Occipital lobe (tissue), 2 donors: ENCODE results near the gene MAP3K20. TPM values are rescaled to one million over a fixed set of nuclear protein-coding genes. Genes with fewer than 3 reads are reported as not detected.

Source experiments
- DNase-seq: peaks from one replicate; lab custom pipeline; 2025; lab: John Stamatoyannopoulos, UW
- total RNA-seq: library from RNA; depleted of rRNA; stranded (reverse); fragments of >200 nt; gene quantifications from one replicate; pipeline ENCODE4 v1.2.3, GENCODE V29; 2014

Gene MAP3K20
- total RNA-seq, 1 donor from 2014 or later: 14.2 TPM

DNA sequence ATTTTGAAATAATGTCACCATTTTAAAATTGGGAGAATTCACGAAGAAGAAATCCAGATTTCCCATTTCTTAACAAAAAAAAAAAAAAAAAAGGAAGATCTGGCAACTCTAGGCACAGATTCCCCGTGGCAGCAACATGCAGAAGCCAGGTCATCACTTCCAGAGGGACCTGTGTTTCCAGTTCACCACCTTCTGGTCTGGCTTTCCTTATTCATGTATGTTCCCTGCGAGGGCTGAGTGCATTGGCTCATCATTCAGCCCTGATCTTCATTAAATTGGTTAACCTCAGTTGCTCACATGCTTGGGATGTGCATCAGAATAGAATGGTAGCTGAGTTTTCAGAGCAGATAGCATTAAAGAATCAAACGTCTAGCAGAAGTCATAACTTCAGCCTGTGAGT lies 25.0 kb upstream of the MAP3K20 start:
- no peak for DNase-seq

DNA sequence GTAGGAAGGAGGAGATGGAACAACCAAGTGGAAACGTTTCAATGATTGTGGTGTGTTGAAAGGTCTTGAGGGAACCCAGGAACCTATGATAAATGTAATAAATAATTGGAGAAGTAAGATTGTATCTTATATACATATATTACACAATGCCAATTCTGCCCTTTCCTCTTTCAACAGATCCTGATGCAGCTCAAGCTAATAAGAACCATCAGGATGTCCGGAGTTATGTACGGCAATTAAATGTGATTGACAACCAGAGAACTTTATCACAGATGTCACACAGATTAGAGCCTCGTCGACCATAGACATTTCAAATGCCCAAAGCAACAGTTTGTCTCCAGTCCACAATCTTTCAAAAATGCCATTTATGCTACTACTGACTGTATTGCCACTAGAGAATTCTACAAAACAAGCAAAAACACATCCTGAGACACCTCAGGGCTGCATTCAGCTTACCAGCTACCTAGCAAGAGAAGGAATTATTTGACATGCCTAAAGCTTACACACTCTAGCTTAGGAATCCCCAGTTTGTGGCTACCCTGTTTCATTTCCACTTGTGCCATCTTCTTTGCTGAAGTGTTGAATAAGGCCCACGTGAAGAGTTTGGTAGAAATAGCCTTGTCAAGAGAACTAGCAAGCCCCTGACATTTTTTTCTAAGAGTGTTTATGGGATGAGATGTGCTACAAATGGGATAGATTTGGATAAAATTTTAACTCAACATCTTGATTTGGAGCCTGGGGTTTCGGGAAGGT lies 24.0 kb upstream of the MAP3K20 start:
- DNase-seq: no peak

DNA sequence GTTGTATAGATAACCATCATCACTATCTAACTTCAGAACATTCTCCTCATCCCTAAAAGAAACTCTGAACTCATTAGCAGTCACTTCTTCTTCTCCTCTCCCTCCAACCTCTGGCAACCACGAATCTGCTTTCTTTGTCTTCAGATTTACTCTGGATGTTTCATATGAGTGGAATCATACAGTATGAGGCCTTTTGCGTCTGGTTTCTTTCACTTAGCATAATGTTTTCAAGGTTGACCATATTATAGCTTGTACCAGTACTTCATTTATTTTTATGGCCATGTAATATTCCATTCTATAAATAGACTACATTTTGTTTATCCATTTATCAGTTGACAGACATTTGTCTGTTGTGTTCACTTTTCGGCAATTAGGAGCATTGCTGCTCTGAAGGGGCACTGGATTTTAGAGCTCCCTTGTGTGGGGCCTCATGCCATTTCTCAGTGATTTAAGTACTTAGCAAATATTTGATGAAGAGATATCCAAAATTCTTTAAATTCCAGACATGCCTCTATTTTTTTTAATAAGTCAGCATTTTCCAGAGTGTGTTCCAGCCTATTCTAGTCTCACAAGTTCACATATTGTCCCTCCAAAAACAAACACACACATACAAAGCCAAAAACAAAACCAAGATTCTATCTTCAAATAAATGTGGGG lies 22.5 kb upstream of the MAP3K20 start:
- DNase-seq: no peak

DNA sequence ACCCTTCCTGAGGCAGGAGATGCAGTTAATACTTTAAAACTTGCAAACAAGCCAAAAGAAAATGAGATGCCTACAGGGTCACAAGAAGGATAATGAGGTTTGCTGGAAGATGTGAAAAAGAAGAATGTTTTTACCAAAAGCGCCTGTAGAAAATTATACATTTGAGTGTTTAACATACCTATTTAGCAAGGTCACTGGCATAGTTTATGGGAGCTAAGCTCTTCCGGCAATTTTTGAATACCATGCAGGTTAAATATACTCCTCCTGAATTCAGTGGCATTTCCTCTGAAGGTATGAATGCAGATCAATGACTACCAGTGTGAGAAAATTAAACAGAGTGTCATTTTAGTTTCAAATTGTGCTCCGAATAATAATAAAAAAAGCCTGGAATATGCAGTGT lies 21.2 kb upstream of the MAP3K20 start:
- no peak for DNase-seq

DNA sequence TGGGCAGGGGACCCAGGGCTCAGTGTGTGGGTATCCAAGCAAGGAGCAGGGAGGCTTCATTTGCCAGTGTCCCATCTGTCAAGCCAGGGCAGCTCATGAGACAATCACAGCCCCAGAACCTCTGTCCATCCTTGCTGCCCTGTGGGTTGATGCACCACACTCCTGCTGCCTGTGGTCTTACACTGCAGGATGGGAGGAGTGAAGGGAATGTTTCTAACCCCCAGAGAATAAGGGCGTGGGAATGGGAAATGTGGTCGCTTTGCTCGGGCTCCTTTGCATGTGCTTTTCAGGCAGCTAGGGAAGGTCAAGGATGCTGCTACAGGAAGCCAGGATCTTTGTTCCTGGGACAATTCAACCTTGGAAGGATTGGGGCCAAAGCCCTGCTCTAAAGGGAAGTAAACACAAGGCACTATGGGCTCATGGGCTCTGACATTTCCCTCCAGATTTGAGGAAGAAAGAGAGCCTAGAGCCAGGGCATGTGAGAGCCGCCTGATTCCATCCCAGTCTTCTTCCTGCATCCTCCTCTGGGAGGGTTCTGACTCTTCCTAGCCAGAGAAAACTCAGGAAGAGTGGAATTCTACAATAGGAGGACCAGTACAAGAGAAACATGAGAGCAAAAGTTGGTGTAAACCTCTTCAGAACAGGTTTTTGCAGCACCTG lies 18.8 kb upstream of the MAP3K20 start:
- no peak for DNase-seq

DNA sequence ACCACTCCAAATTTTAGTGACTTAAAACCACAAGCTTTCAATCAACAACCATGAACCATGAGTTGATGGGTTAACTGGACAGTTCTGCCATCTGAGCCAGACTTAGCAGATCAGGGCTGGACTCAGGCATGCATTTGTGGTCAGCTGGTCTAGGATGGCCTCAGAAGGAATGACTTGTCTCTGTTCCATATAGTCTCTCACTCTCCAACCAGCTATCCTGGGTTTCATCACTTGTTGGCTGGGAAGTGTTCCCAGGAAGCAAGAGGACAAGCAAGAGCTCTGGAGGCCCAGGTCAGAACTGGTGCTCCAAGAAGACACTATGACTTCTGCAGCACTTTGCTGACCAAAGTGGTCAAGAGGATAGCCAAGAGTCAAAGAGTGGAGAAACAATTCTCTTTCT lies 17.5 kb upstream of the MAP3K20 start:
- no peak for DNase-seq

DNA sequence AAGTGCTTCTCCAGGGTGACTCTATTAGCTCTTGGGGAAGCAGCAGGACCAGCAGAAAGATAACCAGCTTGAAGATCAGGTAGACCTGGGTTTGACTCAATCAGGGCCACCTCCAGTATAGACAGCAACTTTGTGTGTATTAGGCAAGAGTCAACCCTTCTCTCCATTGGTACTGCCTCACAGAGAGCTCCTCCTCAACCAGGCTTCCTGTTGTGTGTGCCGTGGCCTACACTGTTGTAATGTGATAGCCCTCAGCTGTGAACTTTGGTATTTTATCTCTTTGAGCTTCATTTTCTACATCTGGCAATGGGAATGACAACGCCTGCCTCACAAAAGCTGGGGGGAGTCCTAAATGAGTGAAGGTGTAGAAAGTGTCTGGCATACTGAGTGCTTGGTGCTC lies 17.0 kb upstream of the MAP3K20 start:
- no peak for DNase-seq

DNA sequence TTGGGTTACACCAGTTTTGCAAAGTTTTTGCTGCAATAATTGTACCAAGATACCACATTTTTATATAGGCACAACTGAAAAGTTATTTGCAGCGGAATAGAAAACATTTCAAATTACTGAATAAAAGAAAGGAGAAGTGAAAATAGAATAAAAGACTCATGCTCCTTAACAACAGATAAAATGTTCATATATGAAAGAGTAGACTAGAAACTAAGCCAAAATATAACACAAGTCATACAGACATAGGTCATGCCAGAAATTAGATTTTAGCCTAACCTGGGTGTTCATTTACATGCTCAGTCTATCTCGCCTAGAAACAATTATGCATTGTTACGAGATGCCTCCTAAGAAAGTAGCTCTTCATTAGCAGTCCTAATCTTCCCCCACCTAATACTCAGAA lies 16.4 kb upstream of the MAP3K20 start:
- no peak for DNase-seq

DNA sequence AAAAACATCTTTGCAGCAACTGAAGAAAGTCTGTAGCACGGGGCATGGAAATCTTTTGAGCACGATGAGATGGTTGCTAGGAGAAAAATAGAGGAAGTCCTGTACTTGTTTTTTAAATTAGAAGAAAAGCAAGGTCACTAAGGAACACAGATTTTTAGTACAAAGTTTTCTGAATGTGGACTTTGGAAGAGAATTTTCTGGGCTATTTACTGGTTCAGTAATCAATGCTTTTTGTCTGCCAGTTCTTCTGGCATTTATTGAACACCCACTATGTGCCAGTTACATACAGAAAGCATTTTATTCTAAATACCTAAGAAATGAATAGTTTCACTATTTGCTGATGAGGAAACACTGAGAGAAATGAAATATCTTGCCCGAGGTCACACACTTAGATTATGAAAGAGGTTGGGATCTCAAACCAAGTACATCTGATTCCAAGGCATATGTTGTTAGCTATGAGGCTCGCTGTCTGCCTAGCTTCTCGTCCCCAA lies 15.6 kb upstream of the MAP3K20 start:
- DNase-seq: no peak

DNA sequence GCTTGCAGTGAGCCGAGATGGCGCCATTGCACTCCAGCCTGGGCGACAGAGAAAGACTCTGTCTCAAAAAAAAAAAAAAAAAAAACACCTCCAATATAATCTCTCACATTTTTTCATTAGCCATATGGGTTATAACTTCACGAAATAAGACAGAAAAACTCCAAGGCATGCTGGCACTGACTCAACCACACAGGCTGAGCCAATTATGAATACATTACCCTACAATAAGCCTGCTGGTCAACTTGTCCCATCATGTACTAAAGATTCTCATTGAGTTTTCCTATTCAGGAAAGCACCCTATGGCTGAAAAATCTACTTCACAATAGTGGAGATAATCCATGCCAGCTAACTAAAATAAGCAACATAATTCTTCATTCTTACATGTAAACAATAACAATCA lies 12.8 kb upstream of the MAP3K20 start:
- no peak for DNase-seq

DNA sequence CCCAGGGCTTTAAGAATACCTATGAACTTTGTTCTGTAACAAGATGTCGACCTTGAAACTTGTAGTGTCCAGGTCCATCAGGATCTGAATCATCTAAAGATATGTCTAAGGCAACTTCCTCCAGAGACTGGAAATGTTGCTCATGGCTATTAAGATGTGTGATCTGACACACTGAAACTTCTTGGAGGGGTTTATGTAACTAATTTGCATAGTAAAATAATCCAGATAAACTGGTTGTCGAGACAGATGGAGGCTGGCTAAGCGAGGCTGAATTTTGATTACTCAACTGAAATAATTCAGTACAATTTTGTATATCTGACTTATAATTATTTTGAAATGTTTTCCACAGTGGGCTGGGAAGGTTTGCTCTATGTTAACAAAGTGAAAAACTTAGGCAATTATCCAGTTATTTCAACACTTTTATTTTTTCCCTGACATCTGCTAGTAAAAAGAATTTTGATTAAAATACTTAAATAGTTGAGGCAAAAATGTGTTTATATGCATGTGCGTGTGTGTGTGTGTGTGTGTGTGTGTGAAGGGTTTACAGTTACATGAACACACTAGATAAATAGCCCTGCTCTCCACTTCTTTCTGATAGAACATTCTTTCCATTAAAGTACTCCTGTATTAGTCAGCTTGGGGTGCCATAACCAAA lies 11.4 kb upstream of the MAP3K20 start:
- DNase-seq: no peak

DNA sequence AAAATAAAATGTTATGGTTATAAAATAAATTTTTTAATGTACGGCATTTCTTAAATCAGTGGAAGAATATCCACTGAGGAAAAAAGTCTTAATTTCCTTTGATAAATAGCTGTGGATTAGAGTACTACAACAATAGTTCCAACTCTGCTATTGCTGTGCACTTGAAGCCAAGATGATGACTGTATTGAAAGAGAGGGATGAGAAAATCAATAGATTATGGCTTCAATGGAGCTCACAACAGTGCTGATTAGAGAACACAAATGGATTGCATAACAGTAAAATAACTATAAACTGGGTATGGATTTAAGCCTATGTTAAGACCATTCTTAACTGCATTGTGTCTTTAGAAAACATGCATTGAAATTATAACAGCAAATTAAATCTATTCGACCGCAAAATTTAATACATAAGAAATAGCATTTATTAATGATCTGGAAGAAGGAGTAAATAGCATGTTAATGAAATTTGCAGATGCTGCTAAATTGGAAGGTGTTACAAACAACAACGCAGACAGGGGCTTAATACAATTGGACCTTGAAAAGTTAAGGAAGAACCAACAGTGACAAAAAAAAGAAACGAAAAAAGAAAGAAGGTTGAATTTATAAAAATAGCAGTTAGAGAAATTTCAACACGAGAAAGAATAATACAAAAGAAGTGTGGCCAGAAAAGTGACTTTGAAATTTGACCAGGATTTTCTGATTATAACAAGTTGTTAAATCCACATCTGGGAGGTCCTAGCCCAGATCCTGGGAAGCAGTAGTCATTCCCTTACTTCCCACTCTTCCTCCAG lies 8.6 kb upstream of the MAP3K20 start:
- DNase-seq: no peak

DNA sequence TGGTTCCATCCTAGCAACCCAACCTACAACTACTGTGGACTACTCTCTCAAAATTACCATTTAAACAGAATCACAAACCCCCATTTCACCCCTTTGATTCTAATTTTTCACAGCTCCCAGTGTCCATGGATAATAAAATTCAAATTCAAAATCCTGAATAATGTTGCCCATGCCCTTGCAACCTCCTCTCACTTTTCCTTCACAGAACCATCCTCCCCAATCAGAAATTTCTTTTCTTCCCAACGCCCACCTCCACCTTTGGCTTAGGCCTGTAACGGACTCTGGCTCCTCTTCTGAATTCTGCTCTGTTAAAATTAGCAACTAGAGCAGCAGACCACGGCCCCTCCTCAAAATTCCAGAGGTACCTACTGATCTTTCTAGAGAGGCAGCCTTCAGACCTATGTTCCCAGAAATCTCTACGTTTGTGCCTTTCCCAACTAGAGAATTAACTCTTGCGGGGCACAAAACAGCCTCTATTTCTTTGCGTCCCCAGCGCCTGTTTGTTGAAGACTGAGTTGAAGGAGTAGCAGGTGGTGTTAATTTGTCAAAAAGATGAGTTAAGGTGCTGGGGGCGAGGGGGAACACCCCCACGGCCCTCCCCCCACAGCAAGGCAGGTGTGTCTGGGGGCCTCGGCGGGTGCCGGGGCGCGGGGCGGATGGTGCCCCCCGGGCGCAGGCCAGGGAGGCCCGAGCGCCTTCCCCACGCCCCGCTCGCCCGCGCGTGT lies 428 bp upstream of the MAP3K20 start:
- DNase-seq: no peak

DNA sequence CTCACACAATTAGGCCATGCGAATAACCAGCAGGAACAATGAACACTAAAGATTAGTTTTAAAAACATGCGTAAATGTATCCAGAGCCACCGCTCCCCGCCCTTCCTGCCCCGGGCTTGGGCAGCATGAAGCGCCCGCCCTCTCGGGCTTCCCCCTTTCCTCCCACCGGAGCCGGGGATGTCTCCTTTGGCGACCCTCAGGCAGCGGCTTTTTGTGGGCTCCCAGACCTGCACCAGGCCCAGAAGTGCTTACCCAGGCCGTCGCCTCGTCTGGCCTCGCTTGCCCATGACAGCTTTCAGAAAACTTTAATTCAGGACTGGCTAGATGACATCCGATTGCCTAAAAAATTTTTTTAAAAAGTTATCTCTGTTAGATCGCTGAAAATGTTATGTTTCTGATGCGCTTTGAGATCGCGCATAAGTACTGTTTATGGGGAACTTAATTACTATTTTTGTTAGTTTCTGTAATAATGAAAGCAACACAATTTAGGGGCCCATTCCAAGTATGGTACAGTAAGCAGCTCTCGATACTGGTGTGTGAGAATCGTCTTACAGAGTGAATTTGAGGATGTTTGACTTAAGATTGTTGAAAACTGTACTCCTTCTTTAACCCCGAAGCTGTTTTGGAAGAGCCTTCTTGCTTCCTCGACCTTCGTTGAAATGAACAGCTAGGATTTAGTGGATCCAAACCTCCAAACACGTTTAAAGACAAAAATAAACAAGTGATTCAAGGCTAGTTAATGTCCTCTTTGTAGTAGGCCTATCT lies 1.1 kb downstream of the MAP3K20 start:
- no peak for DNase-seq

DNA sequence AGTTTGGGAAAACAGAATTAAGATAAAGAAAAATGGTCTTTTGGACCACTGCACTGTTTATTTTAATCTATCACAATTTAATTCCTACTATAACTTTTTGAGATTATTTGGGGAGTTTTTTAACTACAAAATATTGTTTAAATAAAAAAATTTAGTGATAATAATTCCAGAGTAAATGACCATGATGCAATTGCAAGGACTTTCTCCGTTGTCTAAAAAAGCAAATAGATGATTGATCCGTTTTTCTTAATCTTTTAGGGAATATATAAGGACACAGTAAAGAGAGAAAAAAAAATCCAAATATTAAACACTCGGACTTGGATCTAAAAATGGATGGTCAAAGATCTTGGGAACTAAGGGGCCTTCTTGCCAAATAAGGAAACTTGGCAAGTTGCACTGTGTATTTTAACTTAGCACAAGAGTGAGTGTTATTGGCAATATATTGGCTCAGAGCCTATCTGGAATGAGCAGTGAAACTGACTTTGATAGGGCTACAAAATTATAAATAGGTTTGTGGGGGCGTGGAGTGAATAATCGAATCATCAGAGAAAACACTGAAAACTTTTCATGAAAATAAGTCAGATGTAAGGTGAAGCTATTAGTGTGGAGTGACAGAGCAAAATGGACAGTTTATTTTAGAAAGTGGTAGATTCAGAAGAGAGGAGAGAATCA lies 2.0 kb downstream of the MAP3K20 start:
- DNase-seq: no peak

DNA sequence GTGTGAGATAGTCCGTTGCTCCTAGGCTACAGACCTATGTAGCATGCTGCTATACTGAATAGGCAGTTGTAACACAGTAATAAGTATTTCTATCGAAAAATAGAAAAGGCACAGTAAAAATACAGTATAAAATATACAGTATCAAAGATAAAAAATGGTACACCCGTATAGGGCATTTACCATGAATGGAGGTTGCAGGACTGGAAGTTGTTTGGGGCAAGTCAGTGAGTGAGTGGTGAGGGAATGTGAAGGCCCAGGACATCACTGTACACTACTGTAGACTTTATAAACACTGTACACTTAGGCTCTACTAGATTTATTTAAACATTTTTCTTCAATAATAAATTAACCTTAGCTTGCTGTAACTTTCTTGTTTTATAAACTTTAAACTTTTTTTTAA lies 3.5 kb downstream of the MAP3K20 start:
- no peak for DNase-seq

DNA sequence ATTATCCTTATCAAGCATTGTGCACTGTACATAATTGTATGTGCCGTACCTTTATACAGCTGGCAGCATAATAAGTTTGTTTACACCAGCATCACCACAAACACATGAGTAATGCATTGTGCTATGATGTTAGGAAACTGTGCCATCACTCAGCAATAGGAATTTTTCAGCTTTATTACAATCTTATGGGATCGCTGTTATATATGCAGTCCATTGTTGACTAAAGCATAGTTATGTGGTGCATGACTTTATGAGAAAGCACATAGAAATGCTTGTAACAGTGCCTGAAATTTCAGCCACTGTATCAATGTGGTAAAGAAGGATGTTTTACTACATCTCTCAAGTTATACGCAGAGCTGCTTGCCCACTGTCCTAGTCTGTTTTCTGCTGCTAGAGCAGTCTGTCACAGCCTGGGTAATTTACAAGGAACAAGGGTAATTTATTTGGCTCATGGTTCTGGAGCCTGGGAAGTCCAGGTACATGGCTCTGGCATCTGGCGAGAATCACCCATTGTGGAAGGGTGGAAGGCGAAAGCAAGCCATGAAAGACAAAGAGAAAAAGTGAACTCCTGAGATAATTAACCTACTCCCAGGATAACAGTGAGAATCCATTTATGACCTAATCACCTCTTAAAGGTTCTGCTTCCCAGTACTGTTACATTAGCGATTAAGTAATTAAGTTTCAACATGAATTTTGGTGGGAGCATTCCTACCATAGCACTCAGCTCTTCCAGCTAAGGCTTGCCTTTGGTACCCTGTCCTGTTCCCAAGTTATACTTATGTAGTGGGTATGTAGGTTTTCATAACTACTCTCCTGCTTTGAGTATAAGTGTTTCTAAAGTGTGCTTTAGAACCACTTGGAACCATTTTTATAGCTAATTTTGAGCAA lies 4.6 kb downstream of the MAP3K20 start:
- no peak for DNase-seq

DNA sequence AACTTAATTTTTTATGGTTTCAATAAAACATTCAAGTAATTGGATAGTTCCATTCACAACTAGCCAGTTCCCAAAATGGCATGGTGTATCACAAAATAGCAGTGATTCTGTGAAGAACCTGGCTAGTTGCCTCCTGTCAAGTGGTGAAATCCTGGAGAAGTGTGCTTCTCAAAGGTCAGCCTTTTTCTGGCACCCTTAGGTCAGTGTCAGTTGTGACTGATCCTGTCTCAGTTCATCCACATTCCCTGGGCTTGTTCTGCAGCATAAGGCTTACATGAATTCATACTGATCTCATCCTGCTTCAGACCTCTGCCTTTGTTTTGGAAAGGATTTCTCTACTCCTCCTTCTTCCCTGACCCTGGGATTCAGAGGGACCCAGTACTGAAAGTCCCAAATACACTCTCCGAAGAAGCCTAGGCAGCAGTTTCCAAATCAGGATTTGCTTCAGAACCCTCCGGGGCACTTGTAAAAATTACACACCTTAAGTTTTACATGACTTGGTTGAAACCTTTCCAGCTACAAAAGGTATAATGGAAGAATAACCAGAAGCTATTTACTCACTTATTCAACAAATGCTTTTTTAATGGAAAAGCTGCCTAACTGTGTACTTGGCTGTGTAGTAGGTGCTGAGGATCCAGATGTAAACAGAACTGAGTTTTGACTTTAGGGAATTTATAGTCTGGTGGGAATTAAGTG lies 11.0 kb downstream of the MAP3K20 start:
- no peak for DNase-seq
